Osteocyte (in vitro differentiated cells): ENCODE results near the gene BRF1. TPM values are rescaled to one million over a fixed set of nuclear protein-coding genes. Genes with fewer than 3 reads are reported as not detected.
"Not testable (repeated sequence)": the region's sequence is repeated elsewhere in the genome, so short reads cannot be mapped to it uniquely, and the experiment has no call there.

ENCODE experiments used
- DNase-seq: peaks from one replicate; pipeline ENCODE4 v3.0.0; 2021; ENCODE audit warnings: mixed read lengths; ENCODE audit not compliant: unreplicated experiment; ENCODE audit errors: extremely low spot score
- H3K27ac Mint-ChIP-seq: one replicate; pipeline ENCODE4 v1.8.0; 2021; ENCODE audit warnings: mild to moderate bottlenecking, mixed read lengths; ENCODE audit not compliant: unreplicated experiment
- H3K27me3 Mint-ChIP-seq: one replicate; pipeline ENCODE4 v1.8.0; 2021; ENCODE audit warnings: mixed read lengths; ENCODE audit not compliant: unreplicated experiment
- H3K36me3 Mint-ChIP-seq: one replicate; pipeline ENCODE4 v1.8.0; 2021; ENCODE audit warnings: mixed read lengths; ENCODE audit not compliant: unreplicated experiment
- H3K4me1 Mint-ChIP-seq: one replicate; pipeline ENCODE4 v1.8.0; 2021; ENCODE audit warnings: mixed read lengths; ENCODE audit not compliant: unreplicated experiment
- H3K4me3 Mint-ChIP-seq: one replicate; pipeline ENCODE4 v1.8.0; 2021; ENCODE audit warnings: mild to moderate bottlenecking, moderate library complexity, mixed read lengths; ENCODE audit not compliant: unreplicated experiment
- H3K9me3 Mint-ChIP-seq: one replicate; pipeline ENCODE4 v1.8.0; 2021; ENCODE audit warnings: mixed read lengths; ENCODE audit not compliant: unreplicated experiment
- CTCF ChIP-seq: fragments of 200-600 bp; sonication (generic); IDR thresholded peaks from 2 replicates; pipeline ENCODE4 v1.5.0; 2021; ENCODE audit warnings: antibody characterized with exemption, mild to moderate bottlenecking, moderate library complexity
- total RNA-seq: library from RNA; stranded (reverse); gene quantifications from 2 replicates; pipeline ENCODE4 v1.2.1, GENCODE V29; 2021

The BRF1 gene
- total RNA-seq, 1 donor from 2014 or later = 43.5 TPM

GRCh38 chr14:105328070-105328677, 27.4 kb upstream of the BRF1 start:
- Mint-ChIP-seq H3K9me3 (no peaks in the 10 kb centered on the region), H3K4me3 (no peak overlapping the region), H3K4me1 (peaks cover 63% of the 10 kb centered on the region), H3K27me3 (no peaks in the 10 kb centered on the region), H3K27ac (no peak overlapping the region), H3K36me3 (peaks cover 3% of the 10 kb centered on the region)
- DNase-seq = no peak
- no peak for TF ChIP-seq CTCF

DNA sequence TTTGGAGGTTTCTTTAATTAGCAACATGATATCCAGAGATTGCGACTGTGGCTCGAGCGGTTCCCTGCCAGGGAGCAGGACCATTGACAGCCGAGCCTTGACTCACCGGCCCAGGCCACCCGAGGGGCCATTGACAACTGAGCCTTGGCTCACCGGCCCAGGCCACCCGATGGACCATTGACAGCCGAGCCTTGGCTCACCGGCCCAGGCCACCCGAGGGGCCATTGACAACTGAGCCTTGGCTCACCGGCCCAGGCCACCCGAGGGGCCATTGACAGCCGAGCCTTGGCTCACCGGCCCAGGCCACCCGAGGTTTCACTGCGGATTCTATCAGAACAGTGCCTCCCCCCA, 26.9 kb upstream of the BRF1 start:
- not testable (repeated sequence) for H3K36me3 Mint-ChIP-seq, H3K9me3 Mint-ChIP-seq, H3K27ac Mint-ChIP-seq, H3K27me3 Mint-ChIP-seq, DNase-seq, H3K4me3 Mint-ChIP-seq
- peaks cover 63% of the 10 kb centered on the region for H3K4me1 Mint-ChIP-seq

DNA sequence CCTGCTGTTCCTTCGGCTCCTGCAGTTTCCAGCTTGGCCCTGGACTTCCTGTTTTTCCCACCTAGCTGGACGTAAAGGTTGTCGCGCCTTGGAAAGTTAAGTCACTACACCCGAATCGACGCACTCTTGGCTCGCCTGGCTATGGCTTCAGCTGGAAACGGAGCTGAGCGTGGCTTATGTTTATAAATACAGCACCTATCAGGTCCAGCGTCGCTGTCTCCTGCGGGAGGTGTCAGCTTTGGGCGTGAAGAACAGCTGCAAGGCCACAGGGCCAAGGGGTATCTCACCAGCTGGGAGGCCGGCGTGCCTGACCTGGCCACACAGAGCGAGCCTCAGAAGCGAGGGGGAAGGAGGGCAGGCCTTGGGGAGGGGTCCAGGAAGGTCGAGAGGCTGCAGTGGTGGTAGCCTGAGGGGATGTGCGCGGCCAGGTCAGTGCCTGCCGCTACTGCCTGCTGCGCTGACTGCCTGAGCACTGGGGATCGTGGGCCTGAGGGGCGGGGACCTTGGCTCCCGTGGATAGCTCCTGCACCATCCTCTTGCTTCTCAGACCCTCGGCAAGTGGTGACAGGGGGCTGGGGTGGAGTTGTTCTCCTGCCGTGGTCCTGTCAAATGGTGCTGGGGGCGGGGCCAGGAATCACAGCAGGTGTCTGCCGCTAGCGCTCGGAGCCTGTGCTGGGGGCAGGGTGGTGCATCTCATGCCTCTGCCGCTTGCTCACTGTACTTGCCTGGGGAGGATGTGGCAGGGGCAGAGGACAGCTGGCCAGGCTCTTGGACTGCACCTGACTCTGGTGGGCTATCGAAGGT, 26.3 kb upstream of the BRF1 start:
- Mint-ChIP-seq H3K9me3 (no peaks in the 10 kb centered on the region), H3K36me3 (peaks cover 8% of the 10 kb centered on the region), H3K27ac (no peak overlapping the region), H3K27me3 (no peaks in the 10 kb centered on the region), H3K4me1 (peaks cover 63% of the 10 kb centered on the region), H3K4me3 (no peak overlapping the region)
- no peak for TF ChIP-seq CTCF
- no peak for DNase-seq

GRCh38 chr14:105326568-105326867, 25.7 kb upstream of the BRF1 start:
- H3K9me3 Mint-ChIP-seq = no peaks in the 10 kb centered on the region
- peaks cover 59% of the 10 kb centered on the region for H3K4me1 Mint-ChIP-seq
- no peak for DNase-seq
- H3K4me3 Mint-ChIP-seq = no peak overlapping the region
- no peak for TF ChIP-seq CTCF
- no peaks in the 10 kb centered on the region for H3K27me3 Mint-ChIP-seq
- no peak overlapping the region for H3K27ac Mint-ChIP-seq
- H3K36me3 Mint-ChIP-seq = peaks cover 5% of the 10 kb centered on the region

GRCh38 chr14:105325716-105326567, 25.1 kb upstream of the BRF1 start:
- H3K27ac Mint-ChIP-seq = no peak overlapping the region
- no peak overlapping the region for H3K4me3 Mint-ChIP-seq
- TF ChIP-seq CTCF = no peak
- no peak for DNase-seq
- peaks cover 5% of the 10 kb centered on the region for H3K36me3 Mint-ChIP-seq
- H3K9me3 Mint-ChIP-seq = no peaks in the 10 kb centered on the region
- peaks cover 54% of the 10 kb centered on the region for H3K4me1 Mint-ChIP-seq
- H3K27me3 Mint-ChIP-seq = no peaks in the 10 kb centered on the region
